Nephron progenitor cell (in vitro differentiated cells): ENCODE measurements around the gene ARHGEF12.

ENCODE experiments used
- DNase-seq: peaks from one replicate; pipeline ENCODE4 v3.0.0; 2021
- H3K27ac Mint-ChIP-seq: 2 replicates; pipeline ENCODE4 v1.8.0; 2021; ENCODE audit warnings: mild to moderate bottlenecking, moderate library complexity, mixed read lengths
- H3K27me3 Mint-ChIP-seq: 2 replicates; pipeline ENCODE4 v1.8.0; 2021; ENCODE audit warnings: mild to moderate bottlenecking, low read depth, mixed read lengths; ENCODE audit not compliant: poor library complexity
- H3K36me3 Mint-ChIP-seq: 2 replicates; pipeline ENCODE4 v1.8.0; 2021; ENCODE audit warnings: low read depth, mixed read lengths
- H3K4me1 Mint-ChIP-seq: 2 replicates; pipeline ENCODE4 v1.8.0; 2021; ENCODE audit warnings: mixed read lengths
- H3K4me3 Mint-ChIP-seq: 2 replicates; pipeline ENCODE4 v1.8.0; 2021; ENCODE audit warnings: mild to moderate bottlenecking, moderate library complexity, mixed read lengths
- H3K9me3 Mint-ChIP-seq: 2 replicates; pipeline ENCODE4 v1.8.0; 2021; ENCODE audit warnings: mild to moderate bottlenecking, moderate library complexity, mixed read lengths
- CTCF ChIP-seq: fragments of 200-600 bp; sonication (generic); IDR thresholded peaks from 2 replicates; pipeline ENCODE4 v1.5.0; 2021; ENCODE audit warnings: antibody characterized with exemption

ARHGEF12 gene

GRCh38 chr11:120330045-120330444, 6.2 kb upstream of the ARHGEF12 start:
- no peak for DNase-seq
- H3K36me3 Mint-ChIP-seq = peaks cover 26% of the 10 kb centered on the region
- H3K4me1 Mint-ChIP-seq = peaks cover 31% of the 10 kb centered on the region
- H3K4me3 Mint-ChIP-seq = no peak overlapping the region
- TF ChIP-seq CTCF = no peak
- H3K27me3 Mint-ChIP-seq = no peaks in the 10 kb centered on the region
- H3K9me3 Mint-ChIP-seq = no peaks in the 10 kb centered on the region
- H3K27ac Mint-ChIP-seq = no peak overlapping the region

- peaks cover 24% of the 10 kb centered on the region for H3K4me1 Mint-ChIP-seq
- H3K36me3 Mint-ChIP-seq = peaks cover 26% of the 10 kb centered on the region
- H3K9me3 Mint-ChIP-seq = no peaks in the 10 kb centered on the region
- no peaks in the 10 kb centered on the region for H3K27me3 Mint-ChIP-seq
- H3K27ac Mint-ChIP-seq = no peak overlapping the region
- no peak for TF ChIP-seq CTCF
- no peak for DNase-seq
- H3K4me3 Mint-ChIP-seq = no peak overlapping the region
Observed at GRCh38 chr11:120331301-120331996, 4.8 kb upstream of the ARHGEF12 start.

- DNase-seq = no peak
- Mint-ChIP-seq H3K27ac (no peak overlapping the region), H3K36me3 (peaks cover 16% of the 10 kb centered on the region), H3K27me3 (no peaks in the 10 kb centered on the region), H3K4me3 (no peak overlapping the region), H3K4me1 (peaks cover 23% of the 10 kb centered on the region), H3K9me3 (no peaks in the 10 kb centered on the region)
- TF ChIP-seq CTCF = no peak
Observed at GRCh38 chr11:120332822-120333716, 3.1 kb upstream of the ARHGEF12 start.

GRCh38 chr11:120333801-120334200, 2.4 kb upstream of the ARHGEF12 start:
- TF ChIP-seq CTCF = no peak
- H3K27ac Mint-ChIP-seq = no peak overlapping the region
- H3K4me1 Mint-ChIP-seq = peaks cover 26% of the 10 kb centered on the region
- no peak overlapping the region for H3K4me3 Mint-ChIP-seq
- no peaks in the 10 kb centered on the region for H3K9me3 Mint-ChIP-seq
- no peak for DNase-seq
- H3K27me3 Mint-ChIP-seq = no peaks in the 10 kb centered on the region
- peaks cover 10% of the 10 kb centered on the region for H3K36me3 Mint-ChIP-seq

GRCh38 chr11:120334332-120334731, 1.9 kb upstream of the ARHGEF12 start:
- peaks cover 31% of the 10 kb centered on the region for H3K4me1 Mint-ChIP-seq
- H3K27me3 Mint-ChIP-seq = no peaks in the 10 kb centered on the region
- no peak for DNase-seq
- H3K36me3 Mint-ChIP-seq = peaks cover 10% of the 10 kb centered on the region
- no peak overlapping the region for H3K4me3 Mint-ChIP-seq
- no peak for TF ChIP-seq CTCF
- H3K9me3 Mint-ChIP-seq = no peaks in the 10 kb centered on the region
- H3K27ac Mint-ChIP-seq = no peak overlapping the region
